A549 (cell line): ENCODE results near the gene BRF1. TPM values are rescaled to one million over a fixed set of nuclear protein-coding genes. Genes with fewer than 3 reads are reported as not detected.

Source experiments
- ATAC-seq, 2 experiments: fragments of 200-7000 bp in 1 of 2; fragments of >200 bp in 1 of 2; cut with Nextera tagmentation in 1 of 2; cut with Tn5 transposase in 1 of 2; 3 replicates each; pipeline versions ENCODE4 v1.8.0 to v1.9.1; 2018 to 2020; ENCODE audit warnings: mild to moderate bottlenecking in 1 of 2, moderate library complexity in 1 of 2
- CTCF ChIA-PET: fragments of 300-600 bp; sonication (Branson Sonifier 250); formaldehyde crosslinking; extraction: SDS; loops from one replicate; lab custom pipeline; 2021; ENCODE audit warnings: antibody characterized with exemption, inconsistent platforms; lab: Yijun Ruan, JAX
- POLR2A ChIA-PET: fragments of 350-600 bp; formaldehyde crosslinking; extraction: SDS; loops from one replicate; lab custom pipeline; 2021; ENCODE audit warnings: antibody characterized with exemption, inconsistent platforms; lab: Yijun Ruan, JAX
- DNase-seq, 2 experiments: peaks; one replicate each; pipeline versions ENCODE4 v3.0.0 to v3.0.0-alpha.2; 2011 to 2016; ENCODE audit warnings: low read depth in 1 of 2, low spot score in 1 of 2
- FAIRE-seq: peaks from 2 replicates; lab custom pipeline; 2011; peaks lifted over from hg19 to GRCh38; lab: Jason Lieb, UNC
- H3K27ac ChIP-seq, 2 experiments: fragments of >200 bp; sonication (Bioruptor Twin); formaldehyde crosslinking; 3 replicates each; pipeline ENCODE4 v1.5.1; 2016 to 2017
- H3K4me1 ChIP-seq: fragments of >200 bp; sonication (Bioruptor Twin); formaldehyde crosslinking; 3 replicates; pipeline ENCODE4 v1.6.1; 2016
- H3K4me2 ChIP-seq: fragments of >200 bp; sonication (Bioruptor Twin); formaldehyde crosslinking; 3 replicates; pipeline ENCODE4 v1.6.1; 2016
- H3K4me3 ChIP-seq: fragments of >200 bp; sonication (Bioruptor Twin); formaldehyde crosslinking; 3 replicates; pipeline ENCODE4 v1.5.1; 2016
- H3K9me3 ChIP-seq: fragments of >200 bp; sonication (Bioruptor Twin); formaldehyde crosslinking; 3 replicates; pipeline ENCODE4 v1.6.1; 2016
- BHLHE40 ChIP-seq: IDR thresholded peaks from 2 replicates; pipeline ENCODE4 v1.6.1; 2012; ENCODE audit warnings: low read depth, low read length, inconsistent platforms
- CHD2 ChIP-seq: fragments of 150-350 bp; IDR thresholded peaks from 2 replicates; pipeline ENCODE4 v1.6.1; 2014; ENCODE audit warnings: low read length; ENCODE audit not compliant: partially characterized antibody
- CHD4 ChIP-seq: fragments of 200-600 bp; sonication (generic); IDR thresholded peaks from 2 replicates; pipeline ENCODE4 v1.6.1; 2016; ENCODE audit warnings: antibody characterized with exemption, mild to moderate bottlenecking, borderline replicate concordance
- EHF ChIP-seq: fragments of 250-450 bp; sonication (Bioruptor Pico); IDR thresholded peaks from 2 replicates; pipeline ENCODE4 v1.5.0; 2020; ENCODE audit warnings: mild to moderate bottlenecking
- EP300 ChIP-seq, 2 experiments: fragments of >200 bp; sonication (Bioruptor Twin); formaldehyde crosslinking; IDR thresholded peaks; 2 replicates in 1 of 2; 3 replicates in 1 of 2; pipeline ENCODE4 v1.6.1; 2016 to 2017
- FOXS1 ChIP-seq: fragments of 250-450 bp; sonication (Bioruptor Pico); IDR thresholded peaks from 2 replicates; pipeline ENCODE4 v1.5.0; 2020; ENCODE audit warnings: mild to moderate bottlenecking, moderate library complexity
- HDAC2 ChIP-seq: fragments of 200-600 bp; sonication (generic); IDR thresholded peaks from 2 replicates; pipeline ENCODE4 v1.6.1; 2016
- HEYL ChIP-seq: fragments of 250-450 bp; sonication (Bioruptor Pico); IDR thresholded peaks from 2 replicates; pipeline ENCODE4 v1.8.0; 2021; ENCODE audit warnings: mild to moderate bottlenecking, moderate library complexity
- JUN ChIP-seq, 2 experiments: fragments of >200 bp; sonication (Bioruptor Twin); formaldehyde crosslinking; IDR thresholded peaks; 2 replicates in 1 of 2; 3 replicates in 1 of 2; pipeline ENCODE4 v1.6.1; 2016 to 2017
- JUNB ChIP-seq: fragments of >200 bp; sonication (Bioruptor Twin); formaldehyde crosslinking; IDR thresholded peaks from 2 replicates; pipeline ENCODE4 v1.6.1; 2016
- MAFK ChIP-seq: fragments of 450-650 bp; IDR thresholded peaks from 2 replicates; pipeline ENCODE4 v1.6.1; 2014; ENCODE audit not compliant: partially characterized antibody
- MYC ChIP-seq: IDR thresholded peaks from 2 replicates; pipeline ENCODE4 v1.6.1; 2012; ENCODE audit warnings: mild to moderate bottlenecking, inconsistent platforms, low read length, improper control_type of control experiment, borderline replicate concordance
- NFE2L2 ChIP-seq: fragments of 150-350 bp; conservative IDR thresholded peaks from 2 replicates; pipeline ENCODE4 v1.6.1; 2014; ENCODE audit warnings: low read length
- NPAS2 ChIP-seq: fragments of 250-450 bp; sonication (Bioruptor Pico); IDR thresholded peaks from 2 replicates; pipeline ENCODE4 v1.8.0; 2022; ENCODE audit warnings: mild to moderate bottlenecking, moderate library complexity, borderline replicate concordance
- NR3C1 ChIP-seq: fragments of >200 bp; sonication (Bioruptor Twin); formaldehyde crosslinking; IDR thresholded peaks from 3 replicates; pipeline ENCODE4 v1.6.1; 2017
- PHF8 ChIP-seq: fragments of 200-600 bp; sonication (generic); IDR thresholded peaks from 2 replicates; pipeline ENCODE4 v1.6.1; 2016; ENCODE audit warnings: low read depth, mild to moderate bottlenecking, antibody characterized with exemption, moderate library complexity, borderline replicate concordance
- POLR2A ChIP-seq: IDR thresholded peaks from 2 replicates; pipeline ENCODE4 v1.6.1; 2012; ENCODE audit warnings: mild to moderate bottlenecking, low read length
- RAD21 ChIP-seq, 2 experiments: fragments of >200 bp in 1 of 2; sonication (Bioruptor Twin) in 1 of 2; formaldehyde crosslinking in 1 of 2; IDR thresholded peaks in 1 of 2; conservative IDR thresholded peaks in 1 of 2; 2 replicates in 1 of 2; 3 replicates in 1 of 2; pipeline ENCODE4 v1.6.1; 2012 to 2018; ENCODE audit warnings: inconsistent platforms in 1 of 2
- RCOR1 ChIP-seq: fragments of 150-350 bp; IDR thresholded peaks from 2 replicates; pipeline ENCODE4 v1.6.1; 2014; ENCODE audit warnings: antibody characterized with exemption, low read length, low read depth
- SMC3 ChIP-seq: fragments of >200 bp; sonication (Bioruptor Twin); formaldehyde crosslinking; IDR thresholded peaks from 3 replicates; pipeline ENCODE4 v1.6.1; 2018; ENCODE audit warnings: inconsistent platforms
- SREBF2 ChIP-seq: fragments of 450-650 bp; IDR thresholded peaks from 2 replicates; pipeline ENCODE4 v1.6.1; 2014; ENCODE audit warnings: mild to moderate bottlenecking, moderate library complexity
- TFCP2L1 ChIP-seq: fragments of 250-450 bp; sonication (Bioruptor Pico); IDR thresholded peaks from 2 replicates; pipeline ENCODE4 v1.5.0; 2021; ENCODE audit warnings: mild to moderate bottlenecking
- WGBS: methylation state at CpG from one replicate; pipeline ENCODE4 v1.1.6; 2017; ENCODE audit errors: missing lambda C conversion rate; 5-methylcytosine and 5-hydroxymethylcytosine counted together
- polyA plus RNA-seq, 4 experiments: library from polyadenylated mRNA; depleted of rRNA in 3 of 4; stranded (reverse); fragments of >200 nt; fragmentation: RNase III in 1 of 4; extraction: RNeasy Plus Mini Kit Qiagen cat#74134 plus additional on column Dnase treatment in 1 of 4; gene quantifications; 2 replicates in 3 of 4; 3 replicates in 1 of 4; pipeline ENCODE4 v1.2.3, GENCODE V29; 2011 to 2017
- TF ChIP-seq, protein P1 (sequence below): fragments of 200-600 bp; sonication (generic); IDR thresholded peaks from 2 replicates; pipeline ENCODE4 v1.6.1; 2016; ENCODE audit warnings: antibody characterized with exemption, mild to moderate bottlenecking, moderate library complexity
- TF ChIP-seq, protein P2 (sequence below): fragments of >200 bp; sonication (Bioruptor Twin); formaldehyde crosslinking; IDR thresholded peaks from 2 replicates; pipeline ENCODE4 v1.6.1; 2016
- TF ChIP-seq, protein P3 (sequence below): fragments of >200 bp; sonication (Bioruptor Twin); formaldehyde crosslinking; IDR thresholded peaks from 3 replicates; pipeline ENCODE4 v1.5.1; 2016
- TF ChIP-seq, protein P4 (sequence below): fragments of >200 bp; sonication (Bioruptor Twin); formaldehyde crosslinking; IDR thresholded peaks from 3 replicates; pipeline ENCODE4 v1.6.1; 2016
- TF ChIP-seq, protein P5 (sequence below): IDR thresholded peaks from 2 replicates; pipeline ENCODE4 v1.6.1; 2012; ENCODE audit warnings: low read depth, borderline replicate concordance

Gene BRF1
- polyA plus RNA-seq, 2 of the 4 experiments (the other 2 are of a cell fraction): 8.5 to 25.7 TPM

DNA sequence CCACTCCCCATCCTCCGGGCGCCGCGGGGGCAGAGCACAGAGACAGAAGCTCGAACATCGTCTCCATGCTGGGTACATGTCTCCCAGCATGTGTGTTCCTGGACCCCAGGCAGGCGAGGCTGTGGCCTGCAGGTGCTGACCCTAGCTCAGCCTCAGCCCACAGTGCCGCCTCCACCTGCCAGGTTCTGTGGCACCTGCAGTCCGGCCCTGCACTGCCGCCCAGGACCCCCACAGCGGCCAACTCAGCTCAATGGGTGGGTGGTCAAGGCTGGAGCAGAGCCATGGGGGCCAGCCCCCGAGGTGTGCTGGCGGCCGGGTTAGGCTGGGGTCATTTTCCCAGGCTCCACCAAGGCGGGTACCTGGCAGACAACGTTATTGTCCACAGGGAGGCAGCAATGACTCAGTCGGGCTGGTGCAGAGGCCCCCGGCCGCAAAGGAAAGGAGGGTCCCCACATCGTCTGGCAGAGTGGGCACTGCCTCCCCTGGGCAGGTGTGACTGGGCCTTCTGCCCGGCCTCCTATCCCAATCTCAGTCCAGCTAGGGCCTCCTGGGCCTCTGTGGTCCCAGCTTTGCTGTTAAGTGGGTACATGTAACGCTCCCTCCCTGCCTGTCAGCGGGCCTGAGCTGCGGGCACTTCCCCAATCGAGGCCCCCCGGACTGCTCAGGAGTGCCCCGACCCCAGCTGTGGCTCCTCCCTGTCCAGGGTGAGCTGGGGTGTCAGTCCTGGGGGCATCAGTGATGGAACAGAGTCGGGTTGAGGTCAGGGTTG is 99.5 kb downstream of the BRF1 start:
- no peak overlapping the region for H3K27ac ChIP-seq
- ChIA-PET CTCF (interaction anchor here (0.6 to 4.8 kb wide), 20 partner anchors 11 to 327 kb away, joined by 3 to 25 read pairs (median 4); no protein-coding TSS in a partner anchor), POLR2A (no interaction called here)
- ATAC-seq: no peak
- FAIRE-seq: no peak
- H3K9me3 ChIP-seq: no peaks in the 10 kb centered on the region
- H3K4me3 ChIP-seq: no peak overlapping the region
- H3K4me1 ChIP-seq: peaks cover 39% of the 10 kb centered on the region
- DNase-seq: no peak
- WGBS: 77% methylated on average over 14 of the region's 28 CpGs
- TF ChIP-seq, protein P1, sequence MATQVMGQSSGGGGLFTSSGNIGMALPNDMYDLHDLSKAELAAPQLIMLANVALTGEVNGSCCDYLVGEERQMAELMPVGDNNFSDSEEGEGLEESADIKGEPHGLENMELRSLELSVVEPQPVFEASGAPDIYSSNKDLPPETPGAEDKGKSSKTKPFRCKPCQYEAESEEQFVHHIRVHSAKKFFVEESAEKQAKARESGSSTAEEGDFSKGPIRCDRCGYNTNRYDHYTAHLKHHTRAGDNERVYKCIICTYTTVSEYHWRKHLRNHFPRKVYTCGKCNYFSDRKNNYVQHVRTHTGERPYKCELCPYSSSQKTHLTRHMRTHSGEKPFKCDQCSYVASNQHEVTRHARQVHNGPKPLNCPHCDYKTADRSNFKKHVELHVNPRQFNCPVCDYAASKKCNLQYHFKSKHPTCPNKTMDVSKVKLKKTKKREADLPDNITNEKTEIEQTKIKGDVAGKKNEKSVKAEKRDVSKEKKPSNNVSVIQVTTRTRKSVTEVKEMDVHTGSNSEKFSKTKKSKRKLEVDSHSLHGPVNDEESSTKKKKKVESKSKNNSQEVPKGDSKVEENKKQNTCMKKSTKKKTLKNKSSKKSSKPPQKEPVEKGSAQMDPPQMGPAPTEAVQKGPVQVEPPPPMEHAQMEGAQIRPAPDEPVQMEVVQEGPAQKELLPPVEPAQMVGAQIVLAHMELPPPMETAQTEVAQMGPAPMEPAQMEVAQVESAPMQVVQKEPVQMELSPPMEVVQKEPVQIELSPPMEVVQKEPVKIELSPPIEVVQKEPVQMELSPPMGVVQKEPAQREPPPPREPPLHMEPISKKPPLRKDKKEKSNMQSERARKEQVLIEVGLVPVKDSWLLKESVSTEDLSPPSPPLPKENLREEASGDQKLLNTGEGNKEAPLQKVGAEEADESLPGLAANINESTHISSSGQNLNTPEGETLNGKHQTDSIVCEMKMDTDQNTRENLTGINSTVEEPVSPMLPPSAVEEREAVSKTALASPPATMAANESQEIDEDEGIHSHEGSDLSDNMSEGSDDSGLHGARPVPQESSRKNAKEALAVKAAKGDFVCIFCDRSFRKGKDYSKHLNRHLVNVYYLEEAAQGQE: no peak
- no peak for TF ChIP-seq PHF8
- TF ChIP-seq RAD21 (conservative IDR thresholded peaks at IDR 0.05 in 1 of 2, IDR thresholded peaks at IDR 0.05 in 1 of 2): peak; percentile 17 to 37; a peak in 3 of 5 replicates
- no peak for TF ChIP-seq CHD4
- TF ChIP-seq NPAS2: no peak
- TF ChIP-seq POLR2A: no peak
- TF ChIP-seq FOXS1: no peak
- no peak for TF ChIP-seq NFE2L2
- TF ChIP-seq MYC: no peak
- no peak for TF ChIP-seq MAFK
- no peak for TF ChIP-seq RCOR1
- TF ChIP-seq HEYL: no peak
- TF ChIP-seq NR3C1: no peak
- TF ChIP-seq HDAC2: no peak
- TF ChIP-seq EP300 (IDR thresholded peaks at IDR 0.05): no peak
- no peak for TF ChIP-seq TFCP2L1
- 0 out of 3 replicates have a peak, but pooled peaks have one; percentile 27 for TF ChIP-seq SMC3
- H3K4me2 ChIP-seq: no peak overlapping the region

DNA sequence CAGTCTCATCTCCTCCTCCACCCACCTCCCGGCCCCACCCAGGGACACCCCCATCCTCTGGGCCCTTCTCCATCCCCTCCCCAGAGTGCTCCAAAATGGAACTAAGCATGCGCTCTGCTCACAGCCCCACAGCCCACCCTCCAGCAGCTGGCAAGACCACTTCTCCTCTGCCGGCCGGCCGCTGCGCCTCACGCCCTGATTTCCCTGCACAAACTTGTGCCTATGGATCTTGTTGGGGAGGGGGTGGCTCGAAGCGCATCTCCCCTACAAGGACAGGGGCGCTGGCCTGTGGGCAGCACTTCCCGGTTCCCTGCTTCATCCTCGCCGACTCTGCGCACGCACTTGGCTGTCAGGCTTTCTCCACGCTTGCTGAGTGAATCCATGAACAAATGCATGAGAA is 100.2 kb downstream of the BRF1 start:
- Histone ChIP-seq H3K4me2 (no peak overlapping the region), H3K4me3 (no peak overlapping the region), H3K4me1 (peaks cover 34% of the 10 kb centered on the region), H3K27ac (no peak overlapping the region), H3K9me3 (no peaks in the 10 kb centered on the region)
- DNase-seq: no peak
- WGBS: 93% methylated on average over 15 of the region's 16 CpGs
- TF ChIP-seq, protein P2, sequence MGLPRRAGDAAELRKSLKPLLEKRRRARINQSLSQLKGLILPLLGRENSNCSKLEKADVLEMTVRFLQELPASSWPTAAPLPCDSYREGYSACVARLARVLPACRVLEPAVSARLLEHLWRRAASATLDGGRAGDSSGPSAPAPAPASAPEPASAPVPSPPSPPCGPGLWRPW: no peak
- no peak for TF ChIP-seq CHD2
- POLR2A ChIA-PET: no interaction called here
- CTCF ChIA-PET: interaction anchor here (0.6 to 4.8 kb wide), 10 partner anchors 10 to 151 kb away, joined by 3 to 25 read pairs (median 6); no protein-coding TSS in a partner anchor
- no peak for ATAC-seq
- FAIRE-seq: no peak

DNA sequence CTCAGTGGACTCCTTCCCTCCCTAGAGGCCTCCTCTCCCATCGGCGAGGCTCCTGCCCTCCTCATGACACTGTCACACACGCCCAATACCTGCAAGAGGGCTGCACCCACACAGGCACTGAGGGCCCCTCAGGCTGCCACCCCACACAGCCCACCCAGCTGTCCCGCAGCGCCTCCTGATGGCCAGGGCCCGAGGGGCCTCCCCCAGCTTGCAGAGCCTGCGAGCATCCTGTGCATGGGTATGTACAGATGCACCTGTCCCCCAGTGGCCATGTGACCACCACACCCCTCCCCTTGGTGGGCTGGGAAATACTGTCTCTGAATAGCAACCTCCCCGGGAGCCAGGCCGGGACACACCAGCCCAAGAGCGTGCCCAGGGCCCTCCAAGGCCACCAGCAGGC is 100.7 kb downstream of the BRF1 start:
- Histone ChIP-seq H3K9me3 (no peaks in the 10 kb centered on the region), H3K4me1 (peaks cover 28% of the 10 kb centered on the region), H3K4me2 (no peak overlapping the region), H3K4me3 (no peak overlapping the region), H3K27ac (no peak overlapping the region)
- no peak for DNase-seq
- ChIA-PET CTCF (interaction anchor here (0.8 to 4.8 kb wide), 7 partner anchors 11 to 163 kb away, joined by 3 to 24 read pairs (median 7); partner anchors contain the start of gene BTBD6), POLR2A (no interaction called here)
- FAIRE-seq: no peak
- WGBS: 80% methylated on average over 8 of the region's 10 CpGs
- no peak for ATAC-seq
- TF ChIP-seq EHF (CRISPR knock-in tag): no peak
- no peak for TF ChIP-seq JUNB
- TF ChIP-seq, protein P3, sequence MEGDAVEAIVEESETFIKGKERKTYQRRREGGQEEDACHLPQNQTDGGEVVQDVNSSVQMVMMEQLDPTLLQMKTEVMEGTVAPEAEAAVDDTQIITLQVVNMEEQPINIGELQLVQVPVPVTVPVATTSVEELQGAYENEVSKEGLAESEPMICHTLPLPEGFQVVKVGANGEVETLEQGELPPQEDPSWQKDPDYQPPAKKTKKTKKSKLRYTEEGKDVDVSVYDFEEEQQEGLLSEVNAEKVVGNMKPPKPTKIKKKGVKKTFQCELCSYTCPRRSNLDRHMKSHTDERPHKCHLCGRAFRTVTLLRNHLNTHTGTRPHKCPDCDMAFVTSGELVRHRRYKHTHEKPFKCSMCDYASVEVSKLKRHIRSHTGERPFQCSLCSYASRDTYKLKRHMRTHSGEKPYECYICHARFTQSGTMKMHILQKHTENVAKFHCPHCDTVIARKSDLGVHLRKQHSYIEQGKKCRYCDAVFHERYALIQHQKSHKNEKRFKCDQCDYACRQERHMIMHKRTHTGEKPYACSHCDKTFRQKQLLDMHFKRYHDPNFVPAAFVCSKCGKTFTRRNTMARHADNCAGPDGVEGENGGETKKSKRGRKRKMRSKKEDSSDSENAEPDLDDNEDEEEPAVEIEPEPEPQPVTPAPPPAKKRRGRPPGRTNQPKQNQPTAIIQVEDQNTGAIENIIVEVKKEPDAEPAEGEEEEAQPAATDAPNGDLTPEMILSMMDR: no peak
- TF ChIP-seq SREBF2: no peak
- TF ChIP-seq, protein P4, sequence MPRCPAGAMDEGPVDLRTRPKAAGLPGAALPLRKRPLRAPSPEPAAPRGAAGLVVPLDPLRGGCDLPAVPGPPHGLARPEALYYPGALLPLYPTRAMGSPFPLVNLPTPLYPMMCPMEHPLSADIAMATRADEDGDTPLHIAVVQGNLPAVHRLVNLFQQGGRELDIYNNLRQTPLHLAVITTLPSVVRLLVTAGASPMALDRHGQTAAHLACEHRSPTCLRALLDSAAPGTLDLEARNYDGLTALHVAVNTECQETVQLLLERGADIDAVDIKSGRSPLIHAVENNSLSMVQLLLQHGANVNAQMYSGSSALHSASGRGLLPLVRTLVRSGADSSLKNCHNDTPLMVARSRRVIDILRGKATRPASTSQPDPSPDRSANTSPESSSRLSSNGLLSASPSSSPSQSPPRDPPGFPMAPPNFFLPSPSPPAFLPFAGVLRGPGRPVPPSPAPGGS: no peak
- TF ChIP-seq NR3C1: no peak
- TF ChIP-seq, protein P5, sequence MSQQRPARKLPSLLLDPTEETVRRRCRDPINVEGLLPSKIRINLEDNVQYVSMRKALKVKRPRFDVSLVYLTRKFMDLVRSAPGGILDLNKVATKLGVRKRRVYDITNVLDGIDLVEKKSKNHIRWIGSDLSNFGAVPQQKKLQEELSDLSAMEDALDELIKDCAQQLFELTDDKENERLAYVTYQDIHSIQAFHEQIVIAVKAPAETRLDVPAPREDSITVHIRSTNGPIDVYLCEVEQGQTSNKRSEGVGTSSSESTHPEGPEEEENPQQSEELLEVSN: no peak
- no peak for TF ChIP-seq JUN (IDR thresholded peaks at IDR 0.05)
- no peak for TF ChIP-seq BHLHE40
- no peak for TF ChIP-seq EP300 (IDR thresholded peaks at IDR 0.05)
